ENCODE measurements around the gene ZNF664.

DNA sequence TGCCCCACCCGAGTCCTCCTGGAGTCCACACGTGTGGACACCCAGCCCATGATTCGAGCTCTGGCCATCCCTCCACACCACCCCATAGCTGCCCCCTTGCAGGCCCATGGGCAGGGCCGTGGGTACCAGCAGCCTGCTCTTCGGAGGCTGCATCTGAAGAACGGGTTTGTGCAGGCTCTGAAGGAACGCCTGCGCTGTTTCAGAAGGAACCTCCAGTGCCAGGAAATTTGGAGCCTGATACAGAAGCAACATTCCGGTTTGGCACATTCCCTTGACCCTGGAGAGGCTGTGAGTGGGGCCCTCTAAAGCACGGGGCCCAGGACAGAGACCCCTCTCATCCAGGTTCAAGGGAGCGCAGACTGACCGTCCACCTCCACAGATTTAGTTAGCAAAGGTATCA, 57.0 kb downstream of the ZNF664 start:
- no peak for TF ChIP-seq POLR2A (IDR thresholded peaks at IDR 0.05)
- TF ChIP-seq, protein P1, sequence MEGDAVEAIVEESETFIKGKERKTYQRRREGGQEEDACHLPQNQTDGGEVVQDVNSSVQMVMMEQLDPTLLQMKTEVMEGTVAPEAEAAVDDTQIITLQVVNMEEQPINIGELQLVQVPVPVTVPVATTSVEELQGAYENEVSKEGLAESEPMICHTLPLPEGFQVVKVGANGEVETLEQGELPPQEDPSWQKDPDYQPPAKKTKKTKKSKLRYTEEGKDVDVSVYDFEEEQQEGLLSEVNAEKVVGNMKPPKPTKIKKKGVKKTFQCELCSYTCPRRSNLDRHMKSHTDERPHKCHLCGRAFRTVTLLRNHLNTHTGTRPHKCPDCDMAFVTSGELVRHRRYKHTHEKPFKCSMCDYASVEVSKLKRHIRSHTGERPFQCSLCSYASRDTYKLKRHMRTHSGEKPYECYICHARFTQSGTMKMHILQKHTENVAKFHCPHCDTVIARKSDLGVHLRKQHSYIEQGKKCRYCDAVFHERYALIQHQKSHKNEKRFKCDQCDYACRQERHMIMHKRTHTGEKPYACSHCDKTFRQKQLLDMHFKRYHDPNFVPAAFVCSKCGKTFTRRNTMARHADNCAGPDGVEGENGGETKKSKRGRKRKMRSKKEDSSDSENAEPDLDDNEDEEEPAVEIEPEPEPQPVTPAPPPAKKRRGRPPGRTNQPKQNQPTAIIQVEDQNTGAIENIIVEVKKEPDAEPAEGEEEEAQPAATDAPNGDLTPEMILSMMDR (IDR thresholded peaks at IDR 0.05) = no peak

Data from esophagus squamous epithelium (tissue), 4 donors.